HCT116 (cell line): Measurements from ENCODE around the gene ART5.
"Not testable (repeated sequence)": the region's sequence is repeated elsewhere in the genome, so short reads cannot be mapped to it uniquely, and the experiment has no call there.

Experiments
- CTCF ChIP-seq, 3 experiments: fragments of 200-600 bp in 1 of 3; sonication (generic) in 1 of 3; IDR thresholded peaks in 2 of 3; conservative IDR thresholded peaks in 1 of 3; 2 replicates each; pipeline ENCODE4 v1.5.1; 2012 to 2017; ENCODE audit warnings: low read depth in 2 of 3, low read length in 2 of 3, antibody characterized with exemption in 1 of 3, borderline replicate concordance in 1 of 3, control low read depth in 1 of 3, mild to moderate bottlenecking in 1 of 3, mixed read lengths in 1 of 3, mixed run types in 1 of 3, moderate library complexity in 1 of 3; ENCODE audit not compliant: insufficient read depth in 1 of 3
- EGR1 ChIP-seq: IDR thresholded peaks from 2 replicates; pipeline ENCODE4 v1.6.1; 2012; ENCODE audit warnings: low read depth
- EZH2phosphoT487 ChIP-seq: fragments of 200-600 bp; IDR thresholded peaks from 2 replicates; pipeline ENCODE4 v1.6.1; 2018; ENCODE audit warnings: antibody characterized with exemption, borderline replicate concordance
- JUND ChIP-seq: IDR thresholded peaks from 2 replicates; pipeline ENCODE4 v1.6.1; 2012
- POLR2A ChIP-seq: IDR thresholded peaks from 2 replicates; pipeline ENCODE4 v1.7.0; 2011; ENCODE audit warnings: borderline replicate concordance; ENCODE audit not compliant: insufficient read depth, insufficient read length; ENCODE audit errors: extremely low read depth
- POLR2AphosphoS5 ChIP-seq: IDR thresholded peaks from 2 replicates; pipeline ENCODE4 v1.6.1; 2011; ENCODE audit warnings: mild to moderate bottlenecking, low read depth, low read length, moderate library complexity
- RAD21 ChIP-seq: IDR thresholded peaks from 2 replicates; pipeline ENCODE4 v1.6.1; 2012; ENCODE audit warnings: low read depth, mild to moderate bottlenecking
- REST ChIP-seq: IDR thresholded peaks from 2 replicates; pipeline ENCODE4 v1.6.1; 2012; ENCODE audit warnings: low read depth
- SP1 ChIP-seq: IDR thresholded peaks from 2 replicates; pipeline ENCODE4 v1.6.1; 2012; ENCODE audit warnings: low read depth
- YY1 ChIP-seq: IDR thresholded peaks from 2 replicates; pipeline ENCODE4 v1.6.1; 2011; ENCODE audit warnings: low read length, low read depth, moderate library complexity, mild to moderate bottlenecking; ENCODE audit not compliant: insufficient replicate concordance; ENCODE audit errors: extremely low read depth
- ZFX ChIP-seq: fragments of 450-650 bp; IDR thresholded peaks from 2 replicates; pipeline ENCODE4 v1.6.1; 2017
- TF ChIP-seq, protein P1 (sequence below): IDR thresholded peaks from 2 replicates; pipeline ENCODE4 v1.6.1; 2011; ENCODE audit warnings: mild to moderate bottlenecking, low read length, moderate library complexity; ENCODE audit not compliant: insufficient replicate concordance; ENCODE audit errors: extremely low read depth

DNA sequence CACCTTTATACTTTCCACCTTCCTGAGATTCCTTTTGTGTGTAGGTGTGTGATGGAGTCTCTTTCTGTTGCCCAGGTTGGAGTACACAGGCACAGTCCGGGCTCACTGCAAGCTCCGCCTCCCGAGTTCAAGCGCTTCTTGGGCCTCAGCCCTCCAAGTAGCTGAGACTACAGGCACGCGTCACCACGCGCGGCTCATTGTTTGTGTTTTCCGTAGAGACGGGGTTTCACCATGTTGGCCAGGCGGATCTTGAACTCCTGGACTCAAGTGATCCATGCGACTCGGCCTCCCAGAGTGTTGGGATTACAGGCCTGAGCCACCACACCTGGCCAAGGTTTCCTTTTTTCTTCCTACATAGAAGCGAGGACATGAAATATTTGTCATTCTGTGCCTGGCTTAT is 44.0 kb downstream of the ART5 start:
- TF ChIP-seq CTCF (IDR thresholded peaks at IDR 0.05 in 2 of 3, conservative IDR thresholded peaks at IDR 0.05 in 1 of 3; ENCODE audit: borderline replicate concordance in 1 of 3, insufficient read depth in 1 of 3, low read depth in 2 of 3, low read length in 2 of 3); ZFX; POLR2A; EZH2phosphoT487; REST; POLR2AphosphoS5; YY1; RAD21; EGR1; SP1; JUND: not testable (repeated sequence)
- TF ChIP-seq, protein P1, sequence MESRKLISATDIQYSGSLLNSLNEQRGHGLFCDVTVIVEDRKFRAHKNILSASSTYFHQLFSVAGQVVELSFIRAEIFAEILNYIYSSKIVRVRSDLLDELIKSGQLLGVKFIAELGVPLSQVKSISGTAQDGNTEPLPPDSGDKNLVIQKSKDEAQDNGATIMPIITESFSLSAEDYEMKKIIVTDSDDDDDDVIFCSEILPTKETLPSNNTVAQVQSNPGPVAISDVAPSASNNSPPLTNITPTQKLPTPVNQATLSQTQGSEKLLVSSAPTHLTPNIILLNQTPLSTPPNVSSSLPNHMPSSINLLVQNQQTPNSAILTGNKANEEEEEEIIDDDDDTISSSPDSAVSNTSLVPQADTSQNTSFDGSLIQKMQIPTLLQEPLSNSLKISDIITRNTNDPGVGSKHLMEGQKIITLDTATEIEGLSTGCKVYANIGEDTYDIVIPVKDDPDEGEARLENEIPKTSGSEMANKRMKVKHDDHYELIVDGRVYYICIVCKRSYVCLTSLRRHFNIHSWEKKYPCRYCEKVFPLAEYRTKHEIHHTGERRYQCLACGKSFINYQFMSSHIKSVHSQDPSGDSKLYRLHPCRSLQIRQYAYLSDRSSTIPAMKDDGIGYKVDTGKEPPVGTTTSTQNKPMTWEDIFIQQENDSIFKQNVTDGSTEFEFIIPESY, result not testable (repeated sequence)
